Measurements from ENCODE around the gene TCFL5.

- no peak for TF ChIP-seq POLR2A (IDR thresholded peaks at IDR 0.05; ENCODE audit: low read length)
- no peak for TF ChIP-seq GATA1 (IDR thresholded peaks at IDR 0.05; ENCODE audit: low read depth, low read length)
Measured at GRCh38 chr20:62812907-62813200, 48.8 kb downstream of the TCFL5 start.

All from erythroblast (primary cell).